HG02759 (cell line): ENCODE measurements around the gene CCDC177.

ENCODE experiments used
- ATAC-seq: cut with Tn5 transposase; IDR thresholded peaks from one replicate; pipeline ENCODE4 v1.9.1; 2021; ENCODE audit warnings: mild to moderate bottlenecking, moderate library complexity; ENCODE audit not compliant: unreplicated experiment

Gene CCDC177

GRCh38 chr14:69574263-69574953, at the start of gene CCDC177:
Gene CCDC177 (minus strand): TSS chr14:69574871. CDS start chr14:69573622, 1,249 bp downstream.
- ATAC-seq = no peak

DNA sequence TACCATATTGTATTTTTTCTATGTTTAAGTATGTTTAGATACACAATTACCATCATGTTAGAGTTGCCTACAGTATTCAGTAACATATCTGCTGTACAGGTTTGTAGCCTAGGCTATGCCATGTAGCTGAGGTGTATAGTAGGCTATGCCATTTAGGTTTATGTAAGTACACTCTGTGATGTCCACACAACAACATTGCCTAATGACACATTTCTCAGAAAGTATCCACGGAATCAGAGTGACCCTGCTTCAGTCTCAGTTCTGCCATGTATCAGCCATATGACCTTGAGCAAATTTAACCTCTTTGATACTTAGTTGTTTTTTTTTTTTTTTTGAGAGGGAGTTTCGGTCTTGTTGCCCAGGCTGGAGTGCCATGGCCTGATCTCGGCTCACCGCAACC, 49.5 kb upstream of the CCDC177 start:
- no peak for ATAC-seq

DNA sequence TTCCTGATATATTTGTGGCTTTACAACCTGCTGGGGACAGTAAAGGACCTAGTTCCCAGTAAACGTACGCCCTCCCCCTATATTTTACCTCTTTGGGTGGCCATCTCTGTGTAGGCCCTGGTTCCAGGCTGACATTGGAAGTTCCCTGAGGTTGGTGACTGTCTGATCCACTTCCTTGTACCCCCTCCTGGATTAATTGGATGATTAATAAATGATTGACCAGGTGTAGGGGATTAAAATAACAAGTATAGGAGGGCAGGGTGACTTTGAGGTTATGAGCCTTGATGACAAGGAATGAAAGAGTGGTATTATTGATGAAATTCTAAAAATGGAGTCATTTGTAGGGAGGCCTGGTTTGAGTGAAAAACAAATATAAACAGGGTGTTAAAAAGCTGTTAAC, 46.3 kb upstream of the CCDC177 start:
- no peak for ATAC-seq

DNA sequence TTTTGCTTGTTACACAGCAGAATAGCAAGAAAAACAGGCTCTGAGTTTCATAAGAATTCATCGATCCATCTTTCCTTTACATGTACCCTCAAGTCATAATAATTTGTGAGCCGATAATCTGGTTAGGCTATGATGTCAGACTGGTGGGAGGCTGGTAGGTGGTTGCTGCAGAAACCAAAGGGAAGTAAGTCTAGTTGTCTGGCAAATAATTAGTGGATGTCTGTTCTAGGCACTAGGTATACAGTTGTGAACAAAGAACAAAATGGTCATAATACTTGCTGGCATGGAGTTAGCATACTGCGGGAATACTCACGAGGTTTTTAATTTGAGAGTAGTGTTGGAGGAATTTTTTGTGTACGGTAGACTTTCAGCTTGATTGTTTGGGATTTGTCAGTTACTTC, 45.5 kb upstream of the CCDC177 start:
- no peak for ATAC-seq

DNA sequence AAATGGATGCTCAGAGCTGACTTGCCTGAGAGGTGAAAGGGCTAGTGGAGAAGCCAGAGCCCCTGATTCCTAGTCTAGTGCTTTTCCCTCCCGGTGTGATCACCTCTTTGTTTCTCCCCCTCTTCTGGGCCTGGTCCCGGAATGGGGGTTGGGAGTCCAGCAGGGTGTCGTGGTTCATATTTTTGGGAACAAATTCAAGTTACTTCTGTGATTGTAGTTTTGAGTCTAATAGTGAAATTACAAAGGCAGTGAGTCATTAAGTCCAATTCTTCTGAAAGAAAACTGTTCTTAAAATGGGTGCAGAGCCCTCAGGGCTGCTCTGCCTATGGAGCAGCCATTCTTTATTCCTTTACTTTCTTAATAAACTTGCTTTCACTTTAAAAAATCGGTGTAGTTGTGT, 44.3 kb upstream of the CCDC177 start:
- ATAC-seq = no peak

DNA sequence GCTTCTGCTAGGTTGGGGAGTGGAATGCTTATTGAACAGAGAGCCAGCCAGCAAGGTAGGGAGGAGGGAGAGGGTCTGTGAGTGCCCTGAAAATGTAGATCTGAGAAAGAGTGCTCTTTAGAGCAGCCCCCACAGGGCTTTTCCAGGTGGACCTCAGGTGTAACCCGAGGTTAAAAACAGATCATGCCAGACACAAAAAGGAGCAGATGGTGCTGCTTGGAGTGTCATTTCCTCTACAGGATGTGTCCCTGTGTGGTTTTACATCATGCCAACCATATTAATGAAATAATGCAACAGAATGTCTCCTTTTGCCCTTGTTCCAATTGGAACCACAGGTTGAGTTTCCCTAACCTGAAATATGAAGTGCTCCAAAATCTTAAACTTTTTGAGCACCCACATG, 43.1 kb upstream of the CCDC177 start:
- no peak for ATAC-seq

DNA sequence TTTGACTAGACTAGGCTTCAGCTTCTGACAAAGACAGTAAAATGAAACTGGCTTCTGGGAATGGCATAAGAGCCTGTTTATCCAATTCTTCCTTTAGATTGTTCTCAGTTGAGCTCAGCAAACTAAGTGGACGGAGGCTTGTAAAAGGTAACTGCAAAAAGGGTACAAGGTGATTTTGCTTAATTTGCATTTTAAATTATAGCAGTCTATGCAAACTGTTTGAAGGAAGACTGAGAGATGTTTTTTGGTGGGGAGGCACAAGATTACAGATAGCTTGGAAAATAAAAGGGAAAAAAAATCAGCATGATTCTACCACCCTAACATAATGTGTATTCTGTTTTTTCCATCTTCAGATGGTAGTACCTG, 41.7 kb upstream of the CCDC177 start:
- ATAC-seq = no peak

- peak; percentile 46 for ATAC-seq
Measured at GRCh38 chr14:69615496-69616407, 41.1 kb upstream of the CCDC177 start.

DNA sequence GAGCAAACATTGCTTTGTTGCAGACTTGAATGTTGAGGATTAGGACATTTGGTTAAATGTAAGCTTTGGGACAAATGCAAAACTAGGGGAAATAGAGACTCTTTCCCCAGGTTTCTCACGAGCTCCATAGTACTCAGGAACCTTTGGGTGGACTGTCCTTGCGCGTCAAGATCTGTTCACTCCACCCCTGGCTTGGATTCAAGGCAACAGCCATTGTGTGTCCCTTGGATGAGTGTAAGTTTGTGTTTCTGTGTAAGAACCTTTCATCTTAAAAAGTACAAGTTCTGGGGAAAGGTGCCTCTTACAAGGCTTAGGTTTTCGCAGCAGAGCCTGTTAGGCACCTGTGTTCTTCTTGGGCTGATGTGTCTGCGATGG, 40.4 kb upstream of the CCDC177 start:
- ATAC-seq = peak; percentile 1

GRCh38 chr14:69614592-69614991, 39.9 kb upstream of the CCDC177 start:
- ATAC-seq = no peak

- no peak for ATAC-seq
Measured at GRCh38 chr14:69613312-69614073, 38.8 kb upstream of the CCDC177 start.

GRCh38 chr14:69612783-69613130, 38.1 kb upstream of the CCDC177 start:
- ATAC-seq = no peak

DNA sequence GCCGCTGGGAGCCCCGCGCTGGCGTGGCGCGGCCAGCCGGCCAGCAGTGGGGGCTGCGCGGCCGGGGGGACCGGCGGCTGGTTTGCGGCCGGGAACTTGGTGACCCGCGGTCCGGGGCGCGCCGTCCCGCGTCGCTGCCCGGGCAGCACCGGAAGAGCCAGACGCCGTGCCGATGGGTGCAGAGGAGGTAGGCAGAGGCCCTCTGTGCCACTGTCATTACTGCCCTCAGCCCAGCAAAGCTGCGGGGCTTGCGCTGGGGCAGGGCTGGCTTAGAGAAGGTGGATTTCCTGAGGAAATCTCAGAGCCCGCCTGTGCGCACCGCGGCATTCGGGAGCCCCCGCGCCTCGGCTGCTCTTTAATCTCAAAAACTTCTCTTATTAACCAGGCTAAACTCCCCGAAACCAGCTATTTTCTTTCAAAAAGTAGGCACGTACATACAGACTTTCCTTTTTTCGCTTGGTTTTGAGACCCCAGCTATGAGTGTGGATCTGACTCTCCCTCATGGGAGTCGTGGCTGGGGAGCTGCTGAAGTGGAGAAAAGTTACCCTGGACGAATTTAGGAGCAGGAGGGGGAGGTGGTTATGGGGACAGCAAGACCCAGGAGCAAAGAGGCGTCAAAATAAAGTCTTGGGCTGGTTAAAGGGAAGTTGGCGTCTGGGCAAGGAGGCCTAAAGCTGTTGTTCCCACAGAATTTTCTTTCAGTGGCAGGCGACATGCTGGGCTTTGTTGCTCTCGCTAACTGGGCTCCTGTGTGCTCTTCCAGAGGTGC, 37.5 kb upstream of the CCDC177 start:
- ATAC-seq = peak; percentile 11

- ATAC-seq = peak; percentile 69
Measured at GRCh38 chr14:69611172-69612013, 36.7 kb upstream of the CCDC177 start, which contains the start of gene SUSD6. Gene SUSD6 (plus strand): TSS chr14:69611596. CDS start chr14:69658593, 46,997 bp downstream.

GRCh38 chr14:69610874-69611171, 36.2 kb upstream of the CCDC177 start:
- ATAC-seq = no peak

GRCh38 chr14:69610020-69610873, 35.6 kb upstream of the CCDC177 start:
- no peak for ATAC-seq

- no peak for ATAC-seq
Measured at GRCh38 chr14:69606258-69607184, 31.9 kb upstream of the CCDC177 start.

DNA sequence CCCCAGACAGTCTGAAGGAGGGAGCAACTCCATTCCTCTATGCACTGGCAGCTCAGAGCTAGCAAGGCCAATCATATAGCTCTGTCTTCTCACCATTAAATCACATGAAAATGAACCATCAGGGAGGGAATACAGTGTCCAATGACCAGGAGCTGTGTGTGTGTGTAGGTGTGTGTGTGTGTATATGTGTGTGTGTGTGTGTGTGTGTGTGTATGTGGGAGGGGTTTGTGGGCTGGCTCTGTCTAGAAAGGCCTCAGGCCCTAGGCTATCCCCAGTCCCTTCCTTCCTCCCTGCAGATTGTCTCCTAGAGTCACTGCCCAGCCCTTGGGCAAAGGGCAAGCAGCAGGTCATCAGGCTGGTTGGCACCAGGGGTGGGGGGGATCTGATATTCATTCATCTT, 31.1 kb upstream of the CCDC177 start:
- no peak for ATAC-seq
